Right lobe of liver (tissue), 6 donors: ENCODE measurements around the gene GAL3ST1. TPM values are rescaled to one million over a fixed set of nuclear protein-coding genes. Genes with fewer than 3 reads are reported as not detected.
"Not testable (repeated sequence)": the region's sequence is repeated elsewhere in the genome, so short reads cannot be mapped to it uniquely, and the experiment has no call there.

Experiments used
- ATAC-seq, 4 donors: fragments of 200-7000 bp; cut with Tn5 transposase; one replicate each; pipeline ENCODE4 v1.9.1; 2020; ENCODE audit warnings: mild to moderate bottlenecking in 4 of 4, moderate library complexity in 4 of 4
- DNase-seq, 3 donors: peaks; one replicate each; pipeline ENCODE4 v3.0.0-alpha.2; 2020
- H3K27ac ChIP-seq, 3 donors: fragments of 200-600 bp; one replicate each; pipeline ENCODE4 v1.8.0; 2022
- H3K27me3 ChIP-seq, 2 donors: fragments of 200-600 bp; one replicate each; pipeline ENCODE4 v1.8.0; 2022
- H3K36me3 ChIP-seq, 4 donors: fragments of 200-600 bp; sonication (generic) in 1 of 4; one replicate each; pipeline versions ENCODE4 v1.5.1 to v1.8.0; 2017 to 2022; ENCODE audit warnings: control low read depth in 1 of 4
- H3K4me1 ChIP-seq, 4 donors: fragments of 200-600 bp; sonication (generic) in 1 of 4; one replicate each; pipeline versions ENCODE4 v1.5.1 to v1.8.0; 2017 to 2022; ENCODE audit warnings: control low read depth in 1 of 4
- H3K4me3 ChIP-seq, 3 donors: fragments of 200-600 bp; one replicate each; pipeline ENCODE4 v1.8.0; 2022
- H3K9me3 ChIP-seq, 4 donors: fragments of 200-600 bp; sonication (generic) in 1 of 4; one replicate each; pipeline versions ENCODE4 v1.5.1 to v1.8.0; 2017 to 2022; ENCODE audit warnings: control low read depth in 1 of 4
- POLR2A ChIP-seq: fragments of 450-650 bp; IDR thresholded peaks from one replicate; pipeline ENCODE4 v1.6.1; 2017; ENCODE audit warnings: antibody characterized with exemption, mild to moderate bottlenecking
- WGBS: methylation state at CpG from one replicate; pipeline ENCODE4 v1.1.6; 2018; ENCODE audit warnings: low coverage, low lambda C conversion rate; ENCODE audit not compliant: insufficient coverage; ENCODE audit errors: missing lambda C conversion rate; 5-methylcytosine and 5-hydroxymethylcytosine counted together
- intact Hi-C, 2 donors: fragments of 100-400 bp; cut with DNase I; formaldehyde crosslinking; loops; one replicate each; pipeline versions ENCODE4 v1.11.2 to v1.14.1; 2022
- long read RNA-seq: library from polyadenylated mRNA; unstranded; transcript quantifications from one replicate; pipeline ENCODE4 v2.0.0, GENCODE V29; 2019
- total RNA-seq, 6 experiments: library from RNA; depleted of rRNA in 2 of 6; stranded (reverse); fragments of >200 nt in 2 of 6; fragmentation: NEBNext Ultra II Directional in 3 of 6; extraction: Animal tissue kit (Norgen Biotek cat#: 25700) in 3 of 6; gene quantifications; one replicate each; pipeline versions ENCODE4 v1.1.0 to v1.2.4, GENCODE V29; 2016 to 2023
- TF ChIP-seq, protein P1 (sequence below), 4 donors: fragments of 200-600 bp in 3 of 4; fragments of 450-650 bp in 1 of 4; IDR thresholded peaks; one replicate each; pipeline versions ENCODE4 v1.5.1 to v1.8.0; 2016 to 2022; ENCODE audit warnings: antibody characterized with exemption in 4 of 4, mild to moderate bottlenecking in 2 of 4
- donor health status: DM: no; HTN: yes; CAD: no.
- donor health status: DM: no; HTN: no; CAD: no.
- donor health status: DM: no; HTN: no; CAD: no.
- donor health status: DM: no; HTN: yes; CAD: no.
- donor health status: DM: no; HTN: yes; CAD: no.

The GAL3ST1 gene, protein sequence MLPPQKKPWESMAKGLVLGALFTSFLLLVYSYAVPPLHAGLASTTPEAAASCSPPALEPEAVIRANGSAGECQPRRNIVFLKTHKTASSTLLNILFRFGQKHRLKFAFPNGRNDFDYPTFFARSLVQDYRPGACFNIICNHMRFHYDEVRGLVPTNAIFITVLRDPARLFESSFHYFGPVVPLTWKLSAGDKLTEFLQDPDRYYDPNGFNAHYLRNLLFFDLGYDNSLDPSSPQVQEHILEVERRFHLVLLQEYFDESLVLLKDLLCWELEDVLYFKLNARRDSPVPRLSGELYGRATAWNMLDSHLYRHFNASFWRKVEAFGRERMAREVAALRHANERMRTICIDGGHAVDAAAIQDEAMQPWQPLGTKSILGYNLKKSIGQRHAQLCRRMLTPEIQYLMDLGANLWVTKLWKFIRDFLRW
- total RNA-seq: 1 to 10 TPM in 5 of 6 experiments, under 1 TPM in 1; 0.58 to 7.0 (median 3.3) TPM
- long read RNA-seq, partial matches to known transcripts: 0 of 1 reads
- long read RNA-seq, other reads (novel, unspliced or antisense): 1 of 1 reads

DNA sequence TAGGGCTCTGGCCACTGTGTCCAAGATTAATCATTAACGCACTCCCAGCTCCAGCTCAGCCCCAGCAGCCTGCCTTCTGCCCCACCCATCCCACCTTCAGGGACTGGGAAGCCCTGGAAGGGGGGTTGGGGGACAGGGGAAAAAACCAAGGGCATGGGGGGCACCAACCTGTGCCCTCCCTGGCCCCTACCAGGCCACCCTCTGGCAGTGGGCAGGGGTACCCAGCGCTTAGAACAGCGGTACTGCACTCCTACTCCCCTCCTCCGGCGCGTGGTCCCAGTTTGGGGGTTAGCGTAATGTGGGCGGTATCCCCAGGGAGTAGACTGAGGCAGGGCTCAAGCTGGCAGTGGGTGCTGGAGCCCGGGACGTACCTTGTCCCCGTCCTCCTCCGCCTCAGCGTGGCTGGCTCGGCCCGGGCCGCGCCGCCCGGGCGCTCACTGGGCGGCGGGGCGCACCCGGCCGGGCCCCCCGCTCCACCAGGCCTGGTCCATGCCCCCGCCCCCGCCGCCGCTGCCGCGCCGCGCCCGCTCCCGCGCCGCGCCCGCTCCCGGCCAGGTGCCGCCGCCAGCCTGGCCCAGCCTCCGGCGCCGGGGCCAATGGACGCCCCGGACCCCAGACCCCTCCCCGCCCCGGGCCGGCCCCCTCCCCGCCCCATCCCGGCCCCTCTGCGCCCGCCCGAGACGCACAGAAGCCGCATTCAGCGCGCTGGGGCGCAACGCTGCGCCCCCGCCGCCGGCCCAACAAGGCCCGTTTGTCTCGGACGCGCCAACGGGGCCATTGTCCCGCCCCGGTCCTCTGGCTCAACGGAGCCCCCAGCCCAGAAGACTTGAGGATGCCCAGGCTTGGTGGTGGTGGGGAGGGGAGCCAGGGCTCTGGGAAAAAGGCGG is at the start of gene GAL3ST1:
TSS of gene GAL3ST1 (minus strand) at position 571 of the 887 bp plus-strand sequence. CDS start 17,273 bp downstream, outside the sequence.
- intact Hi-C loops: no loop called here
- Histone ChIP-seq H3K4me1 (peaks cover 0 to 31% (median 7%) of the 10 kb centered on the region in 4 donors), H3K27ac (no peak within 1 kb of the TSS), H3K4me3 (peak within 1 kb of the TSS; percentile 25 to 56 (median 36)), H3K27me3 (no peaks in the 10 kb centered on the region), H3K36me3 (peaks cover 0 to 37% (median 6%) of the 10 kb centered on the region in 4 donors), H3K9me3 (no peaks in the 10 kb centered on the region)
- TF ChIP-seq, protein P1, sequence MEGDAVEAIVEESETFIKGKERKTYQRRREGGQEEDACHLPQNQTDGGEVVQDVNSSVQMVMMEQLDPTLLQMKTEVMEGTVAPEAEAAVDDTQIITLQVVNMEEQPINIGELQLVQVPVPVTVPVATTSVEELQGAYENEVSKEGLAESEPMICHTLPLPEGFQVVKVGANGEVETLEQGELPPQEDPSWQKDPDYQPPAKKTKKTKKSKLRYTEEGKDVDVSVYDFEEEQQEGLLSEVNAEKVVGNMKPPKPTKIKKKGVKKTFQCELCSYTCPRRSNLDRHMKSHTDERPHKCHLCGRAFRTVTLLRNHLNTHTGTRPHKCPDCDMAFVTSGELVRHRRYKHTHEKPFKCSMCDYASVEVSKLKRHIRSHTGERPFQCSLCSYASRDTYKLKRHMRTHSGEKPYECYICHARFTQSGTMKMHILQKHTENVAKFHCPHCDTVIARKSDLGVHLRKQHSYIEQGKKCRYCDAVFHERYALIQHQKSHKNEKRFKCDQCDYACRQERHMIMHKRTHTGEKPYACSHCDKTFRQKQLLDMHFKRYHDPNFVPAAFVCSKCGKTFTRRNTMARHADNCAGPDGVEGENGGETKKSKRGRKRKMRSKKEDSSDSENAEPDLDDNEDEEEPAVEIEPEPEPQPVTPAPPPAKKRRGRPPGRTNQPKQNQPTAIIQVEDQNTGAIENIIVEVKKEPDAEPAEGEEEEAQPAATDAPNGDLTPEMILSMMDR (IDR thresholded peaks at IDR 0.05): no peak
- TF ChIP-seq POLR2A: no peak
- WGBS: 17% methylated on average over 3 of the region's 75 CpGs
- DNase-seq: peak in 2 of 3 donors; percentile 64 to 65
- peak; percentile 80 to 84 (median 81) for ATAC-seq

DNA sequence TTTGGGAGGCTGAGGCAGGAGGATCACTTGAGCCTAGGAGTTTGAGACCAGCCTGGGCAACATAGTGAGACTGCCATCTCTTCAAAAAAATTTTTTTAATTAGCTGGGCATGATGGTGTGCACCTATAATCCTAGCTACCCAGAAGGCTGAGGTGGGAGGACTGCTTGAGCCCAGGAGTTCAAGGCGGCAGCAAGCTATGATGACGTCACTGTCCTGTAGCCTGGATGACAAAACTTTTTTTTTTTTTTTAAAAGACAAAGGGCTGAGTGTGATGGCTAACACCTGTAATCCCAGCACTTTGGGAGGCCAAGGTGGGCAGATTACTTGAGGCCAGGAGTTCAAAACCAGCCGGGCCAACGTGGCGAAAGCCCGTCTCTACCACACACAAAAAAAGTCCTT is 45.4 kb upstream of the GAL3ST1 start:
- H3K36me3 ChIP-seq: not testable (repeated sequence)

DNA sequence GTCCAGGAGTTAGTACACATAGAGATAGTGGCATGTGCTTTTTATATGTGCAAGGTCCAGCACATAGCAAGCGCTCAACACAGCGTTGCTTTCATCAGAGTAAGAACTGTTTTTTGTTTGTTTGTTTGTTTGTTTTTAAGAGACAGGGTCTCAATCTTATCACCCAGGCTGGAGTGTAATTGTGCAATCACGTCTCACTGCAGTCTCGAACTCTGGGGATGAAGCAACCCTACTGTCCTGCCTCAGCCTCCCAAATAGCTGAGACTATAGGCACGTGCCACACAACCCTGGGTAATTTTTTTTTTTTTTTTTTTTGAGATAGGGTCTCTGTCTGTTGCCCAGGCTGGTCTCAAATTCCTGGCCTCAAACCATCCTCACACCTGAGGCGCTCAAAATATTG is 43.4 kb upstream of the GAL3ST1 start:
- Histone ChIP-seq H3K4me1 (no peaks in the 10 kb centered on the region), H3K36me3 (no peaks in the 10 kb centered on the region), H3K27me3 (no peaks in the 10 kb centered on the region), H3K9me3 (no peaks in the 10 kb centered on the region), H3K27ac (no peak overlapping the region), H3K4me3 (no peak overlapping the region)
- TF ChIP-seq, protein P1 (IDR thresholded peaks at IDR 0.05): no peak
- TF ChIP-seq POLR2A: no peak
- no peak for ATAC-seq
- WGBS: 68% methylated on average over 6 of the region's 6 CpGs
- DNase-seq: no peak
- intact Hi-C loops: no loop called here

More for the DNA sequence above, 45.4 kb upstream of the GAL3ST1 start:
- intact Hi-C loops: loop anchor here in 1 of 2 donors (10.0 kb wide), 1 partner anchor 305 kb away; no protein-coding TSS in a partner anchor
- WGBS: 100% methylated on average over 5 of the region's 6 CpGs
- not testable (repeated sequence) for H3K27ac ChIP-seq, H3K4me1 ChIP-seq, DNase-seq, ATAC-seq, H3K9me3 ChIP-seq, H3K27me3 ChIP-seq, H3K4me3 ChIP-seq

DNA sequence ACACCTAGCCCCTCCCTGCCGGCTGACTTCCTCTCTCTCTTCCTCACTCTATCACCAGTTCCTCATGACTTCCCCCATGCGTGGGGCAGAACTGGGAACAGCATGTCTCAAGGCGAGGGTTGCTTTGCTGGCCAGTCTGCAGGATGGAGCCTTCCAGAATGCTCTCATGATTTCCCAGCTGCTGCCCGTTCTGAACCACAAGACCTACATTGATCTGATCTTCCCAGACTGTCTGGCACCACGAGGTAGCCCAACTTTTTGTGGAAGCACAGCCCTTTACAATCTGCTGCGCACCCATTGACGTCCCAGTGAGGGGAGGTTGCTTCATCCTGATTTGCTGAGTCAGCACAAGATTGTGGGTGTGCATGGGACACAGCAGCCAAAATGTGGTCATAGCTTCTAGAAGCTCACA is 41.1 kb upstream of the GAL3ST1 start:
- DNase-seq (no peak), ATAC-seq (peak in 2 of 4 donors; percentile 24 to 37)
- Histone ChIP-seq H3K4me3 (no peak overlapping the region), H3K27me3 (no peaks in the 10 kb centered on the region), H3K27ac (no peak overlapping the region), H3K36me3 (peaks cover 0 to 3% (median 0%) of the 10 kb centered on the region in 4 donors), H3K4me1 (no peaks in the 10 kb centered on the region), H3K9me3 (no peaks in the 10 kb centered on the region)
- WGBS: 86% methylated on average over 4 of the region's 7 CpGs
- TF ChIP-seq, protein P1 (IDR thresholded peaks at IDR 0.05): no peak
- no peak for TF ChIP-seq POLR2A
- intact Hi-C loops: no loop called here
